ENCODE data around the gene ARHGAP42. TPM values are rescaled to one million over a fixed set of nuclear protein-coding genes. Genes with fewer than 3 reads are reported as not detected.

Gene ARHGAP42
- total and polyA plus RNA-seq, 10 of the 15 experiments (the other 5 are each of a cell fraction or from before 2014, with no cell fraction given), result 1.8 to 6.3 (median 3.2) TPM

GRCh38 chr11:100759856-100760255, 72.8 kb downstream of the ARHGAP42 start (continued):
- TF ChIP-seq ZBTB4 (CRISPR knock-in tag; IDR thresholded peaks at IDR 0.05) (no peak), IRF3 (IDR thresholded peaks at IDR 0.05) (no peak), EGR1 (IDR thresholded peaks at IDR 0.05; ENCODE audit: borderline replicate concordance in 1 of 2, low read depth in 2 of 2, low read length in 2 of 2) (no peak)

DNA sequence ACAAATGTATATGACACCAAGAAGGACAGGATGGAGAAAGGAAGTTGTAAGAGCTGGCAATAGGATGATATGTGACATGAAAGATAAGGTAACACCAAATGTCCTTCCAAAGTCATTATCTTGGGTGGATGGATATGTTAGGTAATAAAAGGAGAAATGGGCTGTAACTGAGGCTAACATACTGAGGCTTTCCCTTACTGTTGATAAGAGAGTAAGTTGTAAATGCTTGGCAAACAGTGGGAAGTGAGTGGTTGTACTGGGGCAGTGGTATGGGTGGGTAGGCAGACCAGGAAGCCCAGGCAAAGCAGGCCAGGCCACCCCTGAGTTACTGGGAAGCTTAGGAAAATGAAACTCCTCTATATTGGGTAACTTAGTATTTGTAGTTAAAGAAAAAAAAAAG, 73.7 kb downstream of the ARHGAP42 start:
- in situ Hi-C loops (cut with MboI), result no loop called here

More for the DNA sequence above, 73.7 kb downstream of the ARHGAP42 start:
- RAD21 ChIA-PET (ENCODE audit: unreplicated experiment), result no interaction called here
- no TSS peak for BruUV-seq (replicated peaks)
- TF ChIP-seq LARP7 (IDR thresholded peaks at IDR 0.05) (no peak), SMC3 (IDR thresholded peaks at IDR 0.05; ENCODE audit: borderline replicate concordance, low read length) (no peak), IRF4 (IDR thresholded peaks at IDR 0.05; ENCODE audit: low read depth, low read length) (no peak), CHD1 (IDR thresholded peaks at IDR 0.05; ENCODE audit: low read depth, low read length) (no peak), EED (IDR thresholded peaks at IDR 0.05; ENCODE audit: low read depth) (no peak), ASH2L (IDR thresholded peaks at IDR 0.05; ENCODE audit: borderline replicate concordance, low read depth) (no peak)
- Histone ChIP-seq H3K4me2 (ENCODE audit: control insufficient read depth, insufficient read depth) (no peak overlapping the region), H4K20me1 (ENCODE audit: control insufficient read depth, insufficient read depth) (no peaks in the 10 kb centered on the region), H3K4me3 (no peak overlapping the region), H3K36me3 (ENCODE audit: control insufficient read depth in 2 of 2, insufficient read depth in 2 of 2, low read length in 1 of 2) (no peaks in the 10 kb centered on the region), H3K9ac (ENCODE audit: control insufficient read depth, insufficient read depth, low read length) (no peak overlapping the region), H3K9me3 (replicated peaks; ENCODE audit: control insufficient read depth, insufficient read depth, low read length) (no peaks in the 10 kb centered on the region), H2AFZ (ENCODE audit: control insufficient read depth, low read depth, low read length) (no peak overlapping the region), H3K27me3 (replicated peaks in 1 of 2; ENCODE audit: control insufficient read depth in 2 of 2, insufficient read depth in 2 of 2, low read length in 1 of 2) (no peaks in the 10 kb centered on the region), H3K4me1 (ENCODE audit: control insufficient read depth, insufficient read depth, low read length) (no peaks in the 10 kb centered on the region), H3K79me2 (ENCODE audit: control insufficient read depth, insufficient read depth, low read length) (no peaks in the 10 kb centered on the region), H3K27ac (ENCODE audit: control insufficient read depth, insufficient read depth) (no peak overlapping the region)
- DNase-seq (ENCODE audit: low read depth, low spot score) (no peak), FAIRE-seq (no peak), ATAC-seq (no peak)
- intact Hi-C loops (cut with micrococcal nuclease; ENCODE audit: unreplicated experiment), result no loop called here
- SMC1A ChIA-PET (ENCODE audit: uncharacterized antibody, unreplicated experiment), result interaction anchor here (0.8 to 1.7 kb wide), 2 partner anchors 14 to 73 kb away, joined by 3 to 5 read pairs; no protein-coding TSS in a partner anchor
- POLR2A ChIA-PET, result no interaction called here
- CTCF ChIA-PET, result no interaction called here

All from GM12878 (cell line).